NCI-H446 treated with DMSO at 0.1 percent for 48 hours (cell line): Measurements from ENCODE around the gene GALNS.
A peak's percentile ranks its signal among the peaks of the same experiment; 100 is the strongest.
"Not testable (repeated sequence)": the region's sequence is repeated elsewhere in the genome, so short reads cannot be mapped to it uniquely, and the experiment has no call there.

Experiments
- DNase-seq: peaks from one replicate; lab custom pipeline; 2025; lab: John Stamatoyannopoulos, UW

The GALNS gene

GRCh38 chr16:88889702-88890352 lies 33.1 kb upstream of the GALNS start:
- DNase-seq = not testable (repeated sequence)

- DNase-seq = no peak
These were observed 32.0 kb upstream of the GALNS start for GRCh38 chr16:88888461-88889387.

GRCh38 chr16:88888057-88888456 lies 31.3 kb upstream of the GALNS start:
- DNase-seq = no peak

GRCh38 chr16:88886845-88887521 lies 30.2 kb upstream of the GALNS start:
- DNase-seq = peak; percentile 26

- no peak for DNase-seq
These were observed 29.7 kb upstream of the GALNS start for GRCh38 chr16:88886420-88886844.

GRCh38 chr16:88885693-88886280 lies 29.0 kb upstream of the GALNS start:
- DNase-seq = no peak

- no peak for DNase-seq
These were observed 28.0 kb upstream of the GALNS start for GRCh38 chr16:88884569-88885271.

- DNase-seq = no peak
These were observed 27.2 kb upstream of the GALNS start for GRCh38 chr16:88883946-88884345.

- DNase-seq = no peak
These were observed 26.6 kb upstream of the GALNS start for GRCh38 chr16:88883117-88883895.

- DNase-seq = no peak
These were observed 25.7 kb upstream of the GALNS start for GRCh38 chr16:88882358-88883030.

GRCh38 chr16:88881675-88882357 lies 25.1 kb upstream of the GALNS start:
- no peak for DNase-seq

- DNase-seq = no peak
These were observed 24.4 kb upstream of the GALNS start for GRCh38 chr16:88881007-88881615.

GRCh38 chr16:88880226-88881006 lies 23.7 kb upstream of the GALNS start:
- no peak for DNase-seq

GRCh38 chr16:88879788-88880055 lies 23.0 kb upstream of the GALNS start:
- DNase-seq = no peak

GRCh38 chr16:88878967-88879787 lies 22.4 kb upstream of the GALNS start:
- DNase-seq = no peak

GRCh38 chr16:88878356-88878755 lies 21.6 kb upstream of the GALNS start:
- DNase-seq = no peak

GRCh38 chr16:88877564-88878289 lies 21.0 kb upstream of the GALNS start:
- DNase-seq = no peak
